ENCODE data around the gene JPH4. TPM values are rescaled to one million over a fixed set of nuclear protein-coding genes. Genes with fewer than 3 reads are reported as not detected.

JPH4 gene
- polyA plus RNA-seq, 2 of the 4 experiments (the other 2 are of a cell fraction): 0.05 TPM; not detected in 1

DNA sequence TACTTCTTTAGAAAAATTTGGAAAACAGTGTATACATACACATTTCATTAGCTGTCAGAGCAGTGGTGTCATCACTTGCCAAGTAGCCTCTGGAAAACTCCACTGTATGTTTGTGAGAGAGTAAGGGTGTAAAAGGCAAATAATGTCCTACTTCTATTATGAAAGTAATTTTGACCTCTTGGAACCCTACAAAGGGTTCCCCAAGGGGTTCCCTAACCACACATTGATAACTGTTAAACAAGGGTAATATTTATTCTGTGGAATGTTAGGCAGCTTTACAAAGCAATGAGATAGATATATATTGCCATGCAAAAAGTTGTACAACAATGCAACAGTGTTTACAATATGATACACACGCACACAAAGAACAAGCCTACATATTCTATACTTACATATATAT is 38.9 kb upstream of the JPH4 start:
- CTCF ChIA-PET: interaction anchor here (1.0 to 1.9 kb wide), 3 partner anchors 13 to 29 kb away, joined by 3 to 7 read pairs (median 4); no protein-coding TSS in a partner anchor
- FAIRE-seq (no peak), ATAC-seq (no peak), DNase-seq (ENCODE audit: low read depth in 1 of 2, low spot score in 1 of 2) (no peak)
- no peak overlapping the region for H3K27ac ChIP-seq
- 16% methylated on average over 1 of the region's 1 CpG for WGBS (ENCODE audit: missing lambda C conversion rate)
- POLR2A ChIA-PET: no interaction called here
- no peak overlapping the region for H3K4me2 ChIP-seq
- TF ChIP-seq NPAS2 (CRISPR knock-in tag; IDR thresholded peaks at IDR 0.05; ENCODE audit: borderline replicate concordance) (no peak), ZNF302 (CRISPR knock-in tag; IDR thresholded peaks at IDR 0.05) (no peak), NR3C1 (IDR thresholded peaks at IDR 0.05) (no peak), ZC3H11A (IDR thresholded peaks at IDR 0.05) (no peak), SMC3 (IDR thresholded peaks at IDR 0.05) (no peak), POLR2A (IDR thresholded peaks at IDR 0.05; ENCODE audit: low read length) (no peak), HEYL (CRISPR knock-in tag; IDR thresholded peaks at IDR 0.05) (no peak), ESRRA (IDR thresholded peaks at IDR 0.05; ENCODE audit: borderline replicate concordance, low read length) (no peak), HES2 (IDR thresholded peaks at IDR 0.05) (no peak), CTCF (IDR thresholded peaks at IDR 0.05) (no peak), HDAC2 (IDR thresholded peaks at IDR 0.05) (no peak), TP53 (CRISPR knock-in tag; IDR thresholded peaks at IDR 0.05) (no peak), BHLHE40 (IDR thresholded peaks at IDR 0.05; ENCODE audit: low read depth, low read length) (no peak), EHMT2 (IDR thresholded peaks at IDR 0.05; ENCODE audit: low read depth) (no peak)
- TF ChIP-seq, protein P1, sequence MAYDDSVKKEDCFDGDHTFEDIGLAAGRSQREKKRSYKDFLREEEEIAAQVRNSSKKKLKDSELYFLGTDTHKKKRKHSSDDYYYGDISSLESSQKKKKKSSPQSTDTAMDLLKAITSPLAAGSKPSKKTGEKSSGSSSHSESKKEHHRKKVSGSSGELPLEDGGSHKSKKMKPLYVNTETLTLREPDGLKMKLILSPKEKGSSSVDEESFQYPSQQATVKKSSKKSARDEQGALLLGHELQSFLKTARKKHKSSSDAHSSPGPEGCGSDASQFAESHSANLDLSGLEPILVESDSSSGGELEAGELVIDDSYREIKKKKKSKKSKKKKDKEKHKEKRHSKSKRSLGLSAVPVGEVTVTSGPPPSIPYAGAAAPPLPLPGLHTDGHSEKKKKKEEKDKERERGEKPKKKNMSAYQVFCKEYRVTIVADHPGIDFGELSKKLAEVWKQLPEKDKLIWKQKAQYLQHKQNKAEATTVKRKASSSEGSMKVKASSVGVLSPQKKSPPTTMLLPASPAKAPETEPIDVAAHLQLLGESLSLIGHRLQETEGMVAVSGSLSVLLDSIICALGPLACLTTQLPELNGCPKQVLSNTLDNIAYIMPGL (CRISPR knock-in tag; IDR thresholded peaks at IDR 0.05; ENCODE audit: borderline replicate concordance): no peak
- no peak overlapping the region for H3K4me3 ChIP-seq
- peaks cover 11% of the 10 kb centered on the region; the same call in 2 of the 3 replicates for H3K4me1 ChIP-seq
- no peaks in the 10 kb centered on the region for H3K9me3 ChIP-seq

- WGBS (ENCODE audit: missing lambda C conversion rate): 25% methylated on average over 5 of the region's 5 CpGs
- Histone ChIP-seq H3K27ac (no peak overlapping the region), H3K4me1 (peaks cover 11% of the 10 kb centered on the region; the same call in 2 of the 3 replicates), H3K4me2 (no peak overlapping the region), H3K4me3 (no peak overlapping the region), H3K9me3 (no peaks in the 10 kb centered on the region)
- ChIA-PET POLR2A (no interaction called here), CTCF (interaction anchor here (0.6 kb wide), 1 partner anchor 388 kb away, joined by 3 read pairs; no protein-coding TSS in a partner anchor)
- DNase-seq (ENCODE audit: low read depth in 1 of 2, low spot score in 1 of 2): no peak
- ATAC-seq: no peak
- TF ChIP-seq CHD4 (IDR thresholded peaks at IDR 0.05; ENCODE audit: borderline replicate concordance) (no peak), PBX3 (IDR thresholded peaks at IDR 0.05) (no peak), KDM1A (IDR thresholded peaks at IDR 0.05; ENCODE audit: low read depth) (no peak), FOXS1 (CRISPR knock-in tag; IDR thresholded peaks at IDR 0.05) (no peak), FOSB (CRISPR knock-in tag; IDR thresholded peaks at IDR 0.05) (no peak), HOXB13 (CRISPR knock-in tag; IDR thresholded peaks at IDR 0.05; ENCODE audit: low read depth) (no peak), KDM5A (IDR thresholded peaks at IDR 0.05) (no peak), ZC3H11A (IDR thresholded peaks at IDR 0.05) (no peak), ESRRA (IDR thresholded peaks at IDR 0.05; ENCODE audit: borderline replicate concordance, low read length) (no peak)
- FAIRE-seq: peak; percentile 49
Observed at GRCh38 chr14:23615856-23616255, 37.3 kb upstream of the JPH4 start.

Measured in A549 (cell line).